Endodermal cell (in vitro differentiated cells): ENCODE measurements around the gene ZNF808. TPM values are rescaled to one million over a fixed set of nuclear protein-coding genes. Genes with fewer than 3 reads are reported as not detected.

ENCODE experiments used
- DNase-seq: peaks from one replicate; pipeline ENCODE4 v3.0.0-alpha.2; 2017
- H3K27ac ChIP-seq: 2 replicates; pipeline ENCODE4 v1.5.1; 2013; ENCODE audit warnings: mild to moderate bottlenecking, low read depth, low read length, moderate library complexity
- H3K27me3 ChIP-seq: 2 replicates; pipeline ENCODE4 v1.6.1; 2013; ENCODE audit warnings: mild to moderate bottlenecking, low read length, moderate library complexity; ENCODE audit not compliant: insufficient read depth, control insufficient read depth, poor library complexity, severe bottlenecking
- H3K36me3 ChIP-seq: 2 replicates; pipeline ENCODE4 v1.7.0; 2013; ENCODE audit warnings: mild to moderate bottlenecking, low read length, moderate library complexity; ENCODE audit not compliant: control insufficient read depth, insufficient read depth
- H3K4me1 ChIP-seq: one replicate; pipeline ENCODE4 v1.7.0; 2013; ENCODE audit warnings: low read length; ENCODE audit not compliant: control insufficient read depth, insufficient read depth
- H3K4me3 ChIP-seq: 2 replicates; pipeline ENCODE4 v1.5.1; 2013; ENCODE audit warnings: mild to moderate bottlenecking, low read length, moderate library complexity
- H3K9ac ChIP-seq: 2 replicates; pipeline ENCODE4 v1.6.1; 2013; ENCODE audit warnings: mild to moderate bottlenecking, low read length, moderate library complexity; ENCODE audit not compliant: poor library complexity, severe bottlenecking; ENCODE audit errors: extremely low read depth
- H3K9me3 ChIP-seq: 2 replicates; pipeline ENCODE4 v1.6.1; 2013; ENCODE audit warnings: mild to moderate bottlenecking, low read length, moderate library complexity; ENCODE audit not compliant: control insufficient read depth
- H3K27ac Mint-ChIP-seq: 2 replicates; pipeline ENCODE4 v1.8.0; 2020; ENCODE audit warnings: mixed read lengths
- H3K27me3 Mint-ChIP-seq: 2 replicates; pipeline ENCODE4 v1.8.0; 2021; ENCODE audit warnings: mild to moderate bottlenecking, mixed read lengths; ENCODE audit not compliant: insufficient read depth
- H3K36me3 Mint-ChIP-seq: 2 replicates; pipeline ENCODE4 v1.8.0; 2020; ENCODE audit warnings: low read depth, mixed read lengths
- H3K4me1 Mint-ChIP-seq: 2 replicates; pipeline ENCODE4 v1.8.0; 2020; ENCODE audit warnings: mixed read lengths
- H3K4me3 Mint-ChIP-seq: 2 replicates; pipeline ENCODE4 v1.8.0; 2020; ENCODE audit warnings: mild to moderate bottlenecking, moderate library complexity, mixed read lengths
- H3K9me3 Mint-ChIP-seq: 2 replicates; pipeline ENCODE4 v1.8.0; 2020; ENCODE audit warnings: mild to moderate bottlenecking, mixed read lengths
- CTCF ChIP-seq: fragments of 200-600 bp; sonication (generic); conservative IDR thresholded peaks from 2 replicates; pipeline ENCODE4 v1.5.0; 2021; ENCODE audit warnings: antibody characterized with exemption, mild to moderate bottlenecking
- WGBS, 2 experiments: methylation state at CpG; one replicate each; pipeline versions ENCODE4 v1.1.5 to v1.1.7; 2013; ENCODE audit warnings: missing lambda C conversion rate in 2 of 2, mixed read lengths in 1 of 2; ENCODE audit not compliant: insufficient coverage in 1 of 2, insufficient read length in 1 of 2; 5-methylcytosine and 5-hydroxymethylcytosine counted together
- total RNA-seq, 2 donors: library from RNA; stranded (reverse); fragmentation: NEBNext Ultra II Directional in 1 of 2; extraction: Animal tissue kit (Norgen Biotek cat#: 25700) in 1 of 2; gene quantifications; 2 replicates in 1 of 2; 3 replicates in 1 of 2; pipeline ENCODE4 v1.2.1, GENCODE V29; 2021

Gene ZNF808
- total RNA-seq, 2 donors from 2014 or later: 52.4 to 61.6 TPM

- no peaks in the 10 kb centered on the region for H3K9me3 Mint-ChIP-seq
- Histone ChIP-seq H3K9me3 (no peaks in the 10 kb centered on the region), H3K27ac (no peak overlapping the region), H3K4me1 (no peaks in the 10 kb centered on the region), H3K36me3 (no peaks in the 10 kb centered on the region), H3K4me3 (no peak overlapping the region), H3K9ac (no peak overlapping the region), H3K27me3 (no peaks in the 10 kb centered on the region)
- H3K4me1 Mint-ChIP-seq: peaks cover 39% of the 10 kb centered on the region
- no peaks in the 10 kb centered on the region for H3K36me3 Mint-ChIP-seq
- no peak overlapping the region for H3K27ac Mint-ChIP-seq
- 90 to 92% methylated on average over 6 to 13 of the region's 14 CpGs for WGBS, 2 experiments
- TF ChIP-seq CTCF: no peak
- no peak overlapping the region for H3K4me3 Mint-ChIP-seq
- H3K27me3 Mint-ChIP-seq: no peaks in the 10 kb centered on the region
- DNase-seq: peak; percentile 58
Measured at GRCh38 chr19:52522551-52522950, 4.9 kb upstream of the ZNF808 start.

GRCh38 chr19:52524086-52524485 is 3.4 kb upstream of the ZNF808 start:
- no peaks in the 10 kb centered on the region for H3K9me3 ChIP-seq
- H3K27ac ChIP-seq: no peak overlapping the region
- H3K9ac ChIP-seq: no peak overlapping the region
- Mint-ChIP-seq H3K4me3 (no peak overlapping the region), H3K9me3 (no peaks in the 10 kb centered on the region), H3K27ac (no peak overlapping the region), H3K27me3 (no peaks in the 10 kb centered on the region), H3K36me3 (peaks cover 1% of the 10 kb centered on the region), H3K4me1 (peaks cover 34% of the 10 kb centered on the region)
- H3K4me1 ChIP-seq: no peaks in the 10 kb centered on the region
- no peak for DNase-seq
- 87 to 90% methylated on average over 19 to 20 of the region's 20 CpGs for WGBS, 2 experiments
- no peaks in the 10 kb centered on the region for H3K36me3 ChIP-seq
- no peak for TF ChIP-seq CTCF
- H3K27me3 ChIP-seq: no peaks in the 10 kb centered on the region
- H3K4me3 ChIP-seq: no peak overlapping the region

- no peaks in the 10 kb centered on the region for H3K9me3 Mint-ChIP-seq
- no peak overlapping the region for H3K27ac ChIP-seq
- 1 to 4% methylated on average over 7 to 25 of the region's 25 CpGs for WGBS, 2 experiments
Measured at GRCh38 chr19:52527956-52528351, 486 bp downstream of the ZNF808 start.

More at GRCh38 chr19:52527956-52528351, 486 bp downstream of the ZNF808 start:
- Mint-ChIP-seq H3K4me1 (peaks cover 11% of the 10 kb centered on the region), H3K4me3 (peak overlapping the region; percentile 92), H3K27ac (peak overlapping the region; percentile 98), H3K36me3 (peaks cover 17% of the 10 kb centered on the region), H3K27me3 (no peaks in the 10 kb centered on the region)
- H3K4me3 ChIP-seq: peak overlapping the region; percentile 97
- DNase-seq: peak; percentile 64
- no peaks in the 10 kb centered on the region for H3K27me3 ChIP-seq
- no peaks in the 10 kb centered on the region for H3K9me3 ChIP-seq
- H3K4me1 ChIP-seq: no peaks in the 10 kb centered on the region
- peak overlapping the region; percentile 90 for H3K9ac ChIP-seq
- TF ChIP-seq CTCF: no peak
- H3K36me3 ChIP-seq: no peaks in the 10 kb centered on the region
